Stimulated activated CD8-positive, alpha-beta memory T cell treated with anti-CD3 and anti-CD28 coated beads, Interleukin-15, amount 100 ng/mL, for 1 hour (primary cell): ENCODE measurements around the gene GPS1.

Source experiments
- DNase-seq: peaks from one replicate; pipeline ENCODE4 v3.0.0-alpha.2; 2020; ENCODE audit warnings: low read depth

GPS1 gene

GRCh38 chr17:82059272-82060000 lies 7.7 kb downstream of the GPS1 start:
- no peak for DNase-seq

GRCh38 chr17:82060001-82060380 lies 8.3 kb downstream of the GPS1 start:
- DNase-seq: no peak

- DNase-seq: no peak
Measured at GRCh38 chr17:82060614-82061013, 8.9 kb downstream of the GPS1 start.

GRCh38 chr17:82061047-82061925 lies 9.6 kb downstream of the GPS1 start:
- DNase-seq: no peak

GRCh38 chr17:82062076-82062983 lies 10.6 kb downstream of the GPS1 start:
- no peak for DNase-seq

- no peak for DNase-seq
Measured at GRCh38 chr17:82062984-82063368, 11.3 kb downstream of the GPS1 start.

GRCh38 chr17:82063424-82064415 lies 12.0 kb downstream of the GPS1 start:
- no peak for DNase-seq

- no peak for DNase-seq
Measured at GRCh38 chr17:82064433-82065192, 12.9 kb downstream of the GPS1 start.

- no peak for DNase-seq
Measured at GRCh38 chr17:82065193-82065637, 13.5 kb downstream of the GPS1 start.

GRCh38 chr17:82065638-82066303 lies 14.1 kb downstream of the GPS1 start, which contains the start of gene DUS1L:
TSS of gene DUS1L (minus strand) at chr17:82065804. CDS start at chr17:82065059, 745 bp downstream.
- DNase-seq: peak; percentile 31

- no peak for DNase-seq
Measured at GRCh38 chr17:82070611-82071010, 18.9 kb downstream of the GPS1 start.

- no peak for DNase-seq
Measured at GRCh38 chr17:82072827-82073226, 21.1 kb downstream of the GPS1 start.

GRCh38 chr17:82073446-82073845 lies 21.7 kb downstream of the GPS1 start:
- DNase-seq: no peak

- DNase-seq: no peak
Measured at GRCh38 chr17:82076018-82076784, 24.5 kb downstream of the GPS1 start.

- DNase-seq: no peak
Measured at GRCh38 chr17:82076785-82077591, 25.3 kb downstream of the GPS1 start.

GRCh38 chr17:82077617-82078358 lies 26.1 kb downstream of the GPS1 start:
- no peak for DNase-seq

GRCh38 chr17:82078433-82078832 lies 26.7 kb downstream of the GPS1 start:
- DNase-seq: no peak
